KBM-7 (cell line): ENCODE measurements around the gene MYO1B.
"Not testable (repeated sequence)": the region's sequence is repeated elsewhere in the genome, so short reads cannot be mapped to it uniquely, and the experiment has no call there.

Experiments
- DNase-seq: peaks from one replicate; pipeline ENCODE4 v3.0.0-alpha.2; 2015
- in situ Hi-C: fragments of 300-500 bp; cut with MboI; formaldehyde crosslinking; loops from 2 replicates; pipeline ENCODE4 v1.14.3; 2020; ENCODE audit warnings: low sequenced_read_pairs, low pct_unique_long_range_greater_than_20kb, mixed read lengths

The MYO1B gene

GRCh38 chr2:191415101-191415500, 169.9 kb downstream of the MYO1B start:
- in situ Hi-C loops = no loop called here
- DNase-seq = no peak

DNA sequence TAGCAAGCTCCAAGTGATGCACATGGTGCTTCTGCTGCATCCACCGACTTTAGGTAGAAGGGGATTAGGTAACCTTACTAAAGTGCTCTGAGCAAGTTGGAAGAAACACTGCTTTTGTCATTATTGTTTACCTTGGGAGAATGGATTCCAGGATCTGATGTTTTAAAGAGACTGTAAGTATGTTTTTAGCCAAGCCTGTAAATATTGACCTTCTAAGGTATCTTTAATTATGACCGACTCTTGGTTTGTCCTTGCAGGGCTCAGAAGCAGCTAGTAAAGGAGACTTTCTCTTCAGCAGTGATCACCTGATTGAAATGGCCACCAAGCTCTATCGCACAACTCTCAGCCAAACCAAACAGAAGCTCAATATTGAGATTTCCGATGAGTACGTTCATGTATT, 170.7 kb downstream of the MYO1B start:
- in situ Hi-C loops = no loop called here
- DNase-seq = no peak

- DNase-seq = no peak
- in situ Hi-C loops = no loop called here
Measured at GRCh38 chr2:191417746-191418145, 172.5 kb downstream of the MYO1B start.

DNA sequence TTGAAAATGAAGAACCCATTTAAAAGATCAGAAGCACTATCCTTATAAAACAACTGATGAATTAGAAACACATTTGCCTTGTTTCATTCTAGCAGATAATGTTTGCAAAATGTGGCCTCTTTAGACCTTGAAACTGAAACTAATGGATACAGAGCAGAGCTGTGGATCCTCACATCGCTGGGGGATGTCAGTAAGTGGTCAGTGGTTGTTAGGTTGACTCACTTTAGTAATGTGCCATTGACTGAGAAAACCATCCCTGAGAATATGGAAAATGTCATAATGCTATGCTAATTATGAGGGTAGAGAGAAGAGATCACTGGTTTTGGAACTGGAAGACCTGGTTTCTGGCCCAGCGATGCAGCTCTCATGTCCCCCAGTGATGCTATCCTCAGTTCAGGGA, 176.7 kb downstream of the MYO1B start:
- DNase-seq = no peak
- in situ Hi-C loops = no loop called here

DNA sequence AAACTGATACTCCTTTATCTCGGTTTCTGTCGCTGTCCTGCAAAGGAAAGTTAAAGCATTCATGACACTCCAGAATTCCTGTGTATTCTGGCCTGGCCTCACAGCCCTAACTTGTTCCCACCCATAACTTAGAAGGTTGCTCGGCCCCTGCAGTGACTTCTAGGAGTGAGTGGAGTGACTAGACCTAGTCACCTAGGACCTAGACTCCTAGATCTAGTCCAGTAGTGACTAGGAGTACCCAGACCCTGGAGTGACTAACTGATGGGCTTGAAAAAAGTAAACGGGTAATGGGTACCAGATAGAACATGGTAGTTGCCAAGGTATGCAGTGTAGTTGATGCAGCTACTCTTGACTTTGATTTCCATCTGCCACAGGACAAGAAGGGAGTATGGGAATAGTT, 181.8 kb downstream of the MYO1B start:
- in situ Hi-C loops = no loop called here
- no peak for DNase-seq

GRCh38 chr2:191428141-191428540, 182.9 kb downstream of the MYO1B start:
- DNase-seq = no peak
- in situ Hi-C loops = no loop called here

DNA sequence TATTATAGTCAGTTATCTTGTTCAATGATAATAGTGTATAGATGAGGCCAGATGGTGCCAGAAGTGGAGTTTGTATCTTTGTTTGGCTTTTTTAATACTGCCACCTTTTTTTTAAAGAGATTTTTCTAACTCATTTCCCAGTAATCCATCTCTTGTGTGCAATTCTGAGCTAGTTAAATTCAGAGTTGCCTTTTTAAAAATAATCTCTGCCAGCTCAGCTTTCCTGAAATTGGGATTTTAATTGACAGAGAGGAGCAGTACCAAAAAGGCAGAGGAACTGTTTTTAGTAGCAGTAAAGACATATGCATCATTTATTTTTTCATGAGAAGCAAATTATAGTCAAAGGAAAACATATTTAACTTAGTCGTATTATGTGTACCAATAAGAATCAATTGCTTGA, 185.3 kb downstream of the MYO1B start:
- in situ Hi-C loops = no loop called here

GRCh38 chr2:191432121-191432520, 186.9 kb downstream of the MYO1B start:
- no peak for DNase-seq
- in situ Hi-C loops = no loop called here

More for the DNA sequence above, 185.3 kb downstream of the MYO1B start:
- no peak for DNase-seq

DNA sequence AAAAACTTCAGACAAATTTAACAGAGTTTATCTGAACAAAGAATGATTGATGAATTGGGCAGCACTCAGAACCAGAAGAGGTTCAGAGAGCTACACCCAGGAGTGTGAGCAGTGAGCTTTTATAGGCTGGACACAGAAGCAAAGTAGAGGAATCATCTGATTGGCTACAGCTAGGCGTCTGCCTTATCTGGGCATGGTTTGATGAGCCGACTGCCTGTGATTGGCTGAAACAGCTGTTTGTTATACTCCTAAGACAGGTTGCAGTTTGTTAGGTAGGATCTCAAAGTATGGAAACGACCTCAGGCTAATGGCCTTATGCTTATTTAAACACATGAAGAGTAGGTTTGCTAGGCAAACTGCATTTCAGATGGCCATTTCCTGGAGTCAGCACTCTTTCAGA, 188.9 kb downstream of the MYO1B start:
- no peak for DNase-seq
- in situ Hi-C loops = no loop called here

- in situ Hi-C loops = no loop called here
- DNase-seq = no peak
Measured at GRCh38 chr2:191435141-191435540, 189.9 kb downstream of the MYO1B start.

DNA sequence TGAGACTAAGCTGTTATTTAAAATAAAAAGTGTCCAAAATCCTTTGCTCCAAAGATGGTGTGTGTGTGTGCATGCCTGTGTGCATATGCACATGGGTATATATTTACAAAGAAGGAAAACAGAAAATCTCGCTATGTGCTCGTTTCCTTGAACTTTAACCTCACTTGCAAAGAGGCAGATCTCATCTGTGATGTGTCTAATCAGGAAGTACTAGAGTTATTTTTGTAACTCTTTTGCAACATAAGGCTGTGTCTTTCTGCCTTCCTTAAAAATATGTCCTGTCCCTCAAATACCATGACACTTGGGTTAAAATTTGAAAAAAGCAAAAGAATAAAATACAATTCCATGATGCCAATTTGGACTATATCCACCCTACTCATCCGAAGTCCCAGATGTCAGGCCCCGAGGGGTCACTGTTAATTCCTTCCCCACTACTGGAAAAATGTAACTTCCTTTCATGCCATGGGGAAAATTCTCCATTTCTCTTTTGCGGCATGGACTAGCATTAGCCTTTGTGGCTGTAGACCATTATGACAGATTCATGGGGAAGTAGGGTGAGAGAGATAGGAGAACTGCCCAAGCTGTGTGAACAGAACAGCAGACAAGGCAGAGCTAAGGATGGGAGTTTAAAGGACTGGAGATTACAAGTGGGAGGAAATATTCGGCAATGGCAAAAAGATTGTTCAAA, 191.3 kb downstream of the MYO1B start:
- in situ Hi-C loops = no loop called here

DNA sequence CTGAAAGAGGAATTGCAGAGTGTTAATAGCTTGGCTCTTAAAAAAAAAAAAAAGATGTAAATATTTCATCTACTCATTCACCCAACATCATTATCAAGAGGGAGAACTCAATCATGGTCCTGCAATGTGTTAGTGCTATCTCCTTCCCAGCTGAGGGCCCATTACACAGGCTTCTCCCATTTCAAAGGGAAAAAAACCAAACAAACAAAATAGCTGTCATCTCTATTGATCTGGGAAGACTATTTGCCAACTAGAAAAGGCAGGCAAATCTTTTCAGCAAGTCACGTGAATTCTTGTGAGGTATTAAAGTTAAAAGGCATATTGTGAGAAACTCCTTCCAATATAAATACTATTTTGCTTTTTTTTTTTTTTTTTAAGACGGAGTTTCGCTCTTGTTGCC, 194.3 kb downstream of the MYO1B start:
- in situ Hi-C loops = no loop called here
- no peak for DNase-seq

More for the DNA sequence above, 191.3 kb downstream of the MYO1B start:
- DNase-seq = peak; percentile 69

GRCh38 chr2:191441496-191442214, 196.5 kb downstream of the MYO1B start:
- in situ Hi-C loops = no loop called here
- DNase-seq = no peak

- DNase-seq = no peak
- in situ Hi-C loops = no loop called here
Measured at GRCh38 chr2:191443446-191443845, 198.2 kb downstream of the MYO1B start.

- DNase-seq = no peak
- in situ Hi-C loops = no loop called here
Measured at GRCh38 chr2:191446910-191447309, 201.7 kb downstream of the MYO1B start.

- DNase-seq = no peak
- in situ Hi-C loops = no loop called here
Measured at GRCh38 chr2:191451116-191451515, 205.9 kb downstream of the MYO1B start.

- no peak for DNase-seq
- in situ Hi-C loops = no loop called here
Measured at GRCh38 chr2:191452065-191452464, 206.9 kb downstream of the MYO1B start.

GRCh38 chr2:191453761-191454160, 208.6 kb downstream of the MYO1B start:
- in situ Hi-C loops = no loop called here
- DNase-seq = no peak

DNA sequence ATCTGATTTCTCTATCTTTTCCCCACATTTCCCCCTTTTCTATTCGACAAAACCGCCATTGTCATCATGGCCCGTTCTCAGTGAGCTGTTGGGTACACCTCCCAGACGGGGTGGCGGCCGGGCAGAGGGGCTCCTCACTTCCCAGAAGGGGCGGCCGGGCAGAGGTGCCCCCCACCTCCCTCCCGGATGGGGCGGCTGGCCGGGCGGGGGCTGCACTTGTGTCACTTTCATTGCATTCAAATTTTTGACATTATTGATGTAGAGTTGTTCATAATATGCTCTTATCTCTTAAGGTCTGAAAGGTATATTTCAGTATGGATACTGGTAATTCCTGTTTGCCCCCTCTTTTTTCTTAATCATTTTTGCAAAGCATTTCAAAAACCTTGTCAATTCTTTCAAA, 211.3 kb downstream of the MYO1B start:
- DNase-seq, in situ Hi-C loops: not testable (repeated sequence)

DNA sequence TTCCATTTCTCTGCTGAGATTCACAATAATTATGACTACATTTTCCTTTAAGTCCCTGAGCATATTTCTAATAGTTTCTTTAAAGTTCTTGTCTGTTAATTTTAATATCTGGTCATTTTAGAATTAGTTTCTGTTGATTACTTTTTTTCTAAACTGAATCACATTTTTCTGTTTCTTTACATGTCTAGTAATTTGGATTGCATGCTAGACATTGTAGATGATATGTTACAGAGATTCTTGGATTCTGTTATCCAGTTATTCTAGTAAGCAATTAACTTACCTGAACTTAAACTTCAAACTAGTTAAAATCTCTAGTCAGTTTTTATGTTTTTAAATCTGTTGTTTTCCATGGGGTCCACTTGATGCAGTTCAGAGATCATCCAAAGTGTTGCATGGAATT, 214.0 kb downstream of the MYO1B start:
- in situ Hi-C loops = no loop called here
- DNase-seq = no peak

GRCh38 chr2:191462370-191462769, 217.2 kb downstream of the MYO1B start:
- in situ Hi-C loops = no loop called here
- DNase-seq = no peak
